Tibial artery (tissue), 4 donors: Measurements from ENCODE around the gene RPL34.

Experiments used
- DNase-seq, 2 donors: peaks; one replicate each; pipeline ENCODE4 v3.0.0-alpha.2; 2019
- H3K27ac ChIP-seq, 2 donors: fragments of 200-600 bp; sonication (generic) in 1 of 2; 1 replicate in 1 of 2; 2 replicates in 1 of 2; pipeline ENCODE4 v1.5.1; 2018 to 2019; ENCODE audit warnings: mild to moderate bottlenecking in 1 of 2
- H3K27me3 ChIP-seq, 2 donors: fragments of 200-600 bp; sonication (generic) in 1 of 2; one replicate each; pipeline versions ENCODE4 v1.5.1 to v1.6.0; 2016 to 2019
- H3K36me3 ChIP-seq, 3 donors: fragments of 200-600 bp; sonication (generic) in 2 of 3; one replicate each; pipeline ENCODE4 v1.5.1; 2016 to 2019; ENCODE audit warnings: mild to moderate bottlenecking in 2 of 3
- H3K4me1 ChIP-seq, 4 donors: fragments of 200-600 bp; sonication (generic) in 2 of 4; 1 replicate in 3 of 4; 2 replicates in 1 of 4; pipeline ENCODE4 v1.5.1; 2016 to 2019
- H3K4me3 ChIP-seq, 2 donors: fragments of 200-600 bp; sonication (generic) in 1 of 2; 1 replicate in 1 of 2; 2 replicates in 1 of 2; pipeline ENCODE4 v1.5.1; 2018 to 2019; ENCODE audit warnings: mild to moderate bottlenecking in 2 of 2
- H3K9me3 ChIP-seq, 3 donors: fragments of 200-600 bp; sonication (generic) in 1 of 3; one replicate each; pipeline ENCODE4 v1.5.1; 2016 to 2019
- intact Hi-C: fragments of 100-400 bp; cut with DNase I; formaldehyde crosslinking; loops from one replicate; pipeline ENCODE4 v1.15.0; 2023; ENCODE audit warnings: low total_unique reads
- TF ChIP-seq, protein P1 (sequence below), 2 experiments: fragments of 200-600 bp in 1 of 2; fragments of 450-650 bp in 1 of 2; IDR thresholded peaks; one replicate each; pipeline ENCODE4 v1.5.1; 2017 to 2019; ENCODE audit warnings: antibody characterized with exemption in 2 of 2, mild to moderate bottlenecking in 1 of 2, moderate library complexity in 1 of 2

Gene RPL34

DNA sequence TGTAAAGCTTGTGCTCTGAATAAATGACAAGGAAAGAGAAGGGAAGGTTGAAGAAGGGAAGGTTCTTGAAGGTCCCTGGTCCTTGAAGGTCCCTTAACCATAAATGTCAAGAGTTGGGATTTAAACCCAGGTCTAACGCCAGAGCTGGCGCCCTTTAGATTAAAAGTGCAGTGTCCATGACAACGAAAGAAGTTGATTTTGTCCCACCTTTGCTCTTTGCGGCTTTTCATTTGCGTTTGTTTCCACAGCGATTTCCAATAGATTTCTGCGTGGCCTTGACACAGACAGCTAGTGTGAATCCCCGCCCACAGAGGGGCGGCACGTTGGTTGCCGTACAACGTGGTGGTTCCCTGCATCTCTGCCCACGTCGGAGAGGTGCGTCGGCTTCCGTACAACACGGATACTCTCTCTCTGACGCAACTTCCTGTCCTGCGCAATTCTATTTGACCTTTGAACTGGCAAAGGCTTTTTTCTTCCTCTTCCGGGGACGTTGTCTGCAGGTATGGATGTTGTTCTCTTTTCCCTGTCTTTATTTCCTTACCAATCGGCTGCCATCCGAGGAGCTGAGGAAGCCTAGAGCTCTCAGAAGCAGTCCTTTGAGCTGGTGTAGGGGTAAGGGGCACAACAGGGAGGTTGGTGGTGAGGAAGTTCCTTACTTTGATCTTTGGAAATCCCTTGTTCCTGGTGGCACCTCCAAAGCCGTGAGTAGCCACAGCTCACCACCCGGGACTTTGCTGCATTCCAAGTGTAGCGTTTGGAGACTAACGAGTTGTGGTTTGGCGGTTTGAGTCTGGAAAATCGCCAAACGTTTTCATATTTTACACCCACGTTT is at the start of gene RPL34:
Gene RPL34 (plus strand): TSS at position 476 of the 832 bp plus-strand sequence. CDS start 1,384 bp downstream, outside the sequence.
- TF ChIP-seq, protein P1, sequence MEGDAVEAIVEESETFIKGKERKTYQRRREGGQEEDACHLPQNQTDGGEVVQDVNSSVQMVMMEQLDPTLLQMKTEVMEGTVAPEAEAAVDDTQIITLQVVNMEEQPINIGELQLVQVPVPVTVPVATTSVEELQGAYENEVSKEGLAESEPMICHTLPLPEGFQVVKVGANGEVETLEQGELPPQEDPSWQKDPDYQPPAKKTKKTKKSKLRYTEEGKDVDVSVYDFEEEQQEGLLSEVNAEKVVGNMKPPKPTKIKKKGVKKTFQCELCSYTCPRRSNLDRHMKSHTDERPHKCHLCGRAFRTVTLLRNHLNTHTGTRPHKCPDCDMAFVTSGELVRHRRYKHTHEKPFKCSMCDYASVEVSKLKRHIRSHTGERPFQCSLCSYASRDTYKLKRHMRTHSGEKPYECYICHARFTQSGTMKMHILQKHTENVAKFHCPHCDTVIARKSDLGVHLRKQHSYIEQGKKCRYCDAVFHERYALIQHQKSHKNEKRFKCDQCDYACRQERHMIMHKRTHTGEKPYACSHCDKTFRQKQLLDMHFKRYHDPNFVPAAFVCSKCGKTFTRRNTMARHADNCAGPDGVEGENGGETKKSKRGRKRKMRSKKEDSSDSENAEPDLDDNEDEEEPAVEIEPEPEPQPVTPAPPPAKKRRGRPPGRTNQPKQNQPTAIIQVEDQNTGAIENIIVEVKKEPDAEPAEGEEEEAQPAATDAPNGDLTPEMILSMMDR (IDR thresholded peaks at IDR 0.05): no peak
- Histone ChIP-seq H3K4me1 (peaks cover 0 to 27% (median 16%) of the 10 kb centered on the region in 4 donors), H3K9me3 (no peaks in the 10 kb centered on the region), H3K36me3 (peaks cover 31 to 35% (median 35%) of the 10 kb centered on the region in 3 donors), H3K4me3 (peak within 1 kb of the TSS; percentile 59 to 83), H3K27me3 (no peaks in the 10 kb centered on the region), H3K27ac (peak within 1 kb of the TSS; percentile 79 to 83)
- intact Hi-C loops: loop anchor here (10.0 kb wide), 1 partner anchor 1194 kb away; the partner anchor contains the start of gene GAR1
- DNase-seq: peak; percentile 98

DNA sequence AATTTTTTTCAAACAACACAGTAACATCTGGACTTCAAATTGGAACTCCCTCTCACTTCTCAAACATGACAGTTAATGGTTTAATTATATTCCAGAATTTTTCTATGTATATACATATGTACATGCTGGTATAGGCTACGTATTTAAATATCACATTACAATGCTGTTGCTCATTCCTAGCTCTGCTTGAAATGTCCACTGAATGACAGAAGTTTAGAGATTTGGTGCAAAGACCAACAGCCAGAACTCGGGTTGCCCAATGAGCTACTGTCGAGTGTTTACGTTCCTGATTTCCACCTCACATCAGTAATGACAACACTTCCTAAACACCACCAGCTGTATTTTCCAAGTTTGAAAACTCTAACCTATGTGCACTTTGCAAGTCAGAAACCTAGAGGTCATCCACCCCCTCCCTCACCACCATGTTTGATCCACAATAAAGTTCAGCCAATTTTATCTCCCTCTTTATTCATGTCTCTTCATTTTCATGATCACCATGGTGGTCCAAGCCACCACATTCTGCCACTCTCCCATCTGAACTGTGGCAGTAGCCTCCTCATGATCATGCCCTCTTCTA is 49.3 kb upstream of the RPL34 start:
- Histone ChIP-seq H3K36me3 (no peaks in the 10 kb centered on the region), H3K9me3 (no peaks in the 10 kb centered on the region), H3K27ac (no peak overlapping the region), H3K4me3 (no peak overlapping the region), H3K4me1 (no peaks in the 10 kb centered on the region), H3K27me3 (peaks cover 0 to 11% of the 10 kb centered on the region in 2 donors)
- intact Hi-C loops: no loop called here
- TF ChIP-seq, protein P1 (IDR thresholded peaks at IDR 0.05): no peak
- DNase-seq: no peak

DNA sequence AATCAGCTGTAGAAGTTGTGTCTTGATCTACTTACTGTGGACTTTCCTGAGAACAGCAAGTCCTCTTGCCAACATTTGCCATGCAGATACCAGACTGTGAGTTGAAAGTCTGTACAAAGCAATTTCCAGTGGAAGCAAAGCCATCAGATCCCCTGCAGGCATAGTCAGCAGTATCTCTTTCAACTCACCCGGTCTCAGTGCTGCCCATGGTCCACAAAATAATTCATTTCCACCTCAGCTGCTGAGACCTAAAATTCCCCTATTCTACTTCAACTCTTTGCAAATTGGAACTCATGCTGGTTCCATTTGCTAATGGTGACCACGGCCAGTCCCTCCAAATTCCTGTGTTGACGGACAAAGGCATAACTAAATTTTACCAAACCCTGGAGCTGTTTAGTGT is 46.0 kb upstream of the RPL34 start:
- TF ChIP-seq, protein P1 (IDR thresholded peaks at IDR 0.05): no peak
- no peaks in the 10 kb centered on the region for H3K36me3 ChIP-seq
- no peak overlapping the region for H3K4me3 ChIP-seq
- H3K27ac ChIP-seq: no peak overlapping the region
- DNase-seq: no peak
- H3K4me1 ChIP-seq: no peaks in the 10 kb centered on the region
- H3K27me3 ChIP-seq: peaks cover 0 to 11% of the 10 kb centered on the region in 2 donors
- intact Hi-C loops: no loop called here
- no peaks in the 10 kb centered on the region for H3K9me3 ChIP-seq

DNA sequence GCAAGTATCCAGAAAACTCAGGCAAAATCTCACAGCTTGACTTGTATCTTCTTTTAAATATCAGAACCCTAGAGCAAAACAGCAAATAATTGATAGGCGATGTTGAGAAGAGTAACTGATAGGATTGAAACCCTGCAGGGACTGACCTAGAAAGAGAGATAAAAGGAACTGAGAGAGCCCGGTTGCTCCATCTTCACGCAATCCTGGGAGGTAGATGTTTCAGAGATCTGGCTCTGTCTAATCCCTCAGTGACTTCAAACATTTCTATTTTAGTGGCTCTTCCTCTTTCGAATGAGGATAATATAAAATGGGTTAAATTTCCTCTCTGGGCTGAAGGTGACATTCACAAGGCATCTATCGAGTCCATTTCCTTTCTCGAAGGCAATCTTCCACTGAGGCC is 39.3 kb upstream of the RPL34 start:
- no peaks in the 10 kb centered on the region for H3K27me3 ChIP-seq
- no peaks in the 10 kb centered on the region for H3K9me3 ChIP-seq
- no peaks in the 10 kb centered on the region for H3K4me1 ChIP-seq
- no peak overlapping the region for H3K27ac ChIP-seq
- no peaks in the 10 kb centered on the region for H3K36me3 ChIP-seq
- H3K4me3 ChIP-seq: no peak overlapping the region
- TF ChIP-seq, protein P1 (IDR thresholded peaks at IDR 0.05): no peak
- intact Hi-C loops: no loop called here
- no peak for DNase-seq

DNA sequence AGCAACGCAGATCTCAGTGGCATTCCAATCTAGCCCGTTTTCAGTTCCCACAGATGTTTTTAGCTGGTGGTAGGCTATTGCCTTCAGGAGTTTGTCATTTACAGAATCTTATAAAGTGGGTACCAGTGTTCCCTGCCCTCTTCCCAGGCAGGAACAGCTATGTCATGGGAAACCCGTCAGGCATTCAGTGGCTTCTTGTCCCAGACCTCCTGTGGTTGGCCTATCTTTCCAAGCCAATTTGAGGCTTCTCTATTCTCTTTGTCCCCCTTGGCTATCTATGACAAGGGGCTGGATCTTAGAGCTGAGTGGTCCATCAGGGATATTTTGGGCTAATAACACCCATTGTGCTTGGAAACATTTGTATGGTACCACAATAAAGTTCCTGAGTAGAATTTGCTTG is 33.6 kb upstream of the RPL34 start:
- H3K9me3 ChIP-seq: no peaks in the 10 kb centered on the region
- H3K27ac ChIP-seq: no peak overlapping the region
- DNase-seq: no peak
- intact Hi-C loops: no loop called here
- H3K36me3 ChIP-seq: no peaks in the 10 kb centered on the region
- no peaks in the 10 kb centered on the region for H3K27me3 ChIP-seq
- no peaks in the 10 kb centered on the region for H3K4me1 ChIP-seq
- TF ChIP-seq, protein P1 (IDR thresholded peaks at IDR 0.05): no peak
- no peak overlapping the region for H3K4me3 ChIP-seq
